HEK293 (cell line): ENCODE measurements around the gene RPS15.

Source experiments
- KLF7 ChIP-seq: fragments of 450-650 bp; formaldehyde crosslinking; IDR thresholded peaks from 2 replicates; pipeline ENCODE4 v1.5.1; 2016; ENCODE audit warnings: missing biosample characterization, missing genetic modification characterization, borderline replicate concordance
- SP7 ChIP-seq: fragments of 450-650 bp; formaldehyde crosslinking; IDR thresholded peaks from 2 replicates; pipeline ENCODE4 v1.5.1; 2016; ENCODE audit warnings: missing biosample characterization, missing genetic modification characterization
- ZBTB10 ChIP-seq: fragments of 450-650 bp; formaldehyde crosslinking; IDR thresholded peaks from 2 replicates; pipeline ENCODE4 v1.5.1; 2016; ENCODE audit warnings: missing biosample characterization, missing genetic modification characterization
- ZBTB7A ChIP-seq: fragments of 450-650 bp; formaldehyde crosslinking; IDR thresholded peaks from 2 replicates; pipeline ENCODE4 v1.5.1; 2016; ENCODE audit warnings: low read depth, missing biosample characterization, missing genetic modification characterization
- ZNF138 ChIP-seq: fragments of 450-650 bp; formaldehyde crosslinking; IDR thresholded peaks from 2 replicates; pipeline ENCODE4 v1.5.1; 2016; ENCODE audit warnings: missing biosample characterization, missing genetic modification characterization, borderline replicate concordance
- ZNF140 ChIP-seq: fragments of 450-650 bp; formaldehyde crosslinking; IDR thresholded peaks from 2 replicates; pipeline ENCODE4 v1.5.1; 2016; ENCODE audit warnings: missing biosample characterization, missing genetic modification characterization
- ZNF292 ChIP-seq: fragments of 450-650 bp; formaldehyde crosslinking; IDR thresholded peaks from 2 replicates; pipeline ENCODE4 v1.5.1; 2016; ENCODE audit warnings: low read depth, missing biosample characterization, missing genetic modification characterization, borderline replicate concordance
- ZNF473 ChIP-seq: fragments of 450-650 bp; formaldehyde crosslinking; IDR thresholded peaks from 2 replicates; pipeline ENCODE4 v1.5.1; 2017; ENCODE audit warnings: missing biosample characterization, missing genetic modification characterization
- ZNF518A ChIP-seq: fragments of 450-650 bp; formaldehyde crosslinking; conservative IDR thresholded peaks from 2 replicates; pipeline ENCODE4 v1.5.1; 2016; ENCODE audit warnings: low read depth, missing biosample characterization, missing genetic modification characterization
- ZNF549 ChIP-seq: fragments of 450-650 bp; IDR thresholded peaks from 2 replicates; pipeline ENCODE4 v1.5.1; 2018; ENCODE audit warnings: missing biosample characterization, missing genetic modification characterization, mild to moderate bottlenecking, inconsistent platforms, moderate library complexity
- ZNF645 ChIP-seq: fragments of 450-650 bp; formaldehyde crosslinking; IDR thresholded peaks from 2 replicates; pipeline ENCODE4; 2016; ENCODE audit warnings: missing biosample characterization, missing genetic modification characterization
- ZNF658 ChIP-seq: fragments of 450-650 bp; formaldehyde crosslinking; IDR thresholded peaks from 2 replicates; pipeline ENCODE4; 2016; ENCODE audit warnings: missing biosample characterization, missing genetic modification characterization
- ZNF791 ChIP-seq: fragments of 450-650 bp; formaldehyde crosslinking; IDR thresholded peaks from 2 replicates; pipeline ENCODE4 v1.5.1; 2016; ENCODE audit warnings: missing biosample characterization, missing genetic modification characterization
- ZSCAN18 ChIP-seq: fragments of 450-650 bp; formaldehyde crosslinking; IDR thresholded peaks from 2 replicates; pipeline ENCODE4 v1.5.1; 2016; ENCODE audit warnings: missing biosample characterization, missing genetic modification characterization
- ZSCAN23 ChIP-seq: fragments of 450-650 bp; formaldehyde crosslinking; IDR thresholded peaks from 2 replicates; pipeline ENCODE4 v1.5.1; 2016; ENCODE audit warnings: missing biosample characterization, missing genetic modification characterization
- ZSCAN5A ChIP-seq: fragments of 450-650 bp; formaldehyde crosslinking; IDR thresholded peaks from 2 replicates; pipeline ENCODE4 v1.5.1; 2016; ENCODE audit warnings: missing biosample characterization, missing genetic modification characterization
- TF ChIP-seq, protein P1 (sequence below): fragments of 450-650 bp; formaldehyde crosslinking; IDR thresholded peaks from 2 replicates; pipeline ENCODE4 v1.5.1; 2016; ENCODE audit warnings: missing biosample characterization, missing genetic modification characterization
- TF ChIP-seq, protein P2 (sequence below): fragments of 450-650 bp; formaldehyde crosslinking; IDR thresholded peaks from 2 replicates; pipeline ENCODE4 v1.5.1; 2016; ENCODE audit warnings: missing biosample characterization, missing genetic modification characterization
- TF ChIP-seq, protein P3 (sequence below): fragments of 450-650 bp; formaldehyde crosslinking; IDR thresholded peaks from 2 replicates; pipeline ENCODE4 v1.5.1; 2016; ENCODE audit warnings: missing biosample characterization, missing genetic modification characterization, borderline replicate concordance

Gene RPS15

DNA sequence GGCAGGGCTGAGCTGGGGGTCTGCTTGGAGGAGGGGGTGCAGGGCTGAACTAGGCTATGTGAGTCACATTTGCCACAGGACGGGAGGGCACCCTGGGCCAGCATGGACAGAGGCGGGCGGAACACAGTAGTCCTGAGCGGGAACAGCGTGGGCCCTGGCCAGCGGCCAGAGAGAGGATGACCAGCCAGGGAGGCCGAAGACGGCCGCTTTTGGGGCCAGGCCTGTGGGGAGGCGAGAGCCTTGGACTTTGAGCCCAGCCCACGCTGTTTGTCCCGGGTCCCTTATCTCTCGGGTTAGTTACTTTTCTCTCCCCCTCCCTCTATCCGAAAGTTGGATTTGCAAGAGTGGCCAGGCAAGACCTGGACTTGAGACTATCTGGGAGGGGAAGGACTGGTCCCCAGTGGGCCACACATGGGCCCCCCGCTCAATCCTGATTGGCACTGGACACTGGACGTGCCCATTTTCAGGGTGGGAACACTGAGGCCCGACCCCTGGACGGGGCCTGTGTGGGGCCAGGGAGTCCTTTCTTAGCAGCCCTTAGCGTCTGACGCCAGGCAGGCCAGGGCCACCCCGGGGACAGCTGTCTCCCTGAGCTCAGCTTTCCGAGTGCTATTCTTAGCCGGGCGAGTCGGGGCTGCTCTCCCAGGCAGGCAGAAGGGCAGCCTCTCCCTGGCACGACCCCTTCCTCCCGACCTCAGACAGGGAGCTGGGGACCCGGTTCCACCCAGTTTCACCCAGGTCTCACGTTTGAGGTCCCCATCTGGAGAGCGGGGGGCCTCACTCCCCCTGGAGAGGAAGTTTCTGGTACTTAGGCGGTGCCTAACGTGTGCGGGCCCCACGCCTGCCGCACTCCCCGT is 37.7 kb upstream of the RPS15 start (continued):
- TF ChIP-seq ZBTB10 (tag by site-specific recombination), result no peak
- no peak for TF ChIP-seq ZNF292 (tag by site-specific recombination)
- peak; percentile 75; the same call in 1 of the 2 replicates for TF ChIP-seq ZSCAN5A (tag by site-specific recombination)
- TF ChIP-seq, protein P1, sequence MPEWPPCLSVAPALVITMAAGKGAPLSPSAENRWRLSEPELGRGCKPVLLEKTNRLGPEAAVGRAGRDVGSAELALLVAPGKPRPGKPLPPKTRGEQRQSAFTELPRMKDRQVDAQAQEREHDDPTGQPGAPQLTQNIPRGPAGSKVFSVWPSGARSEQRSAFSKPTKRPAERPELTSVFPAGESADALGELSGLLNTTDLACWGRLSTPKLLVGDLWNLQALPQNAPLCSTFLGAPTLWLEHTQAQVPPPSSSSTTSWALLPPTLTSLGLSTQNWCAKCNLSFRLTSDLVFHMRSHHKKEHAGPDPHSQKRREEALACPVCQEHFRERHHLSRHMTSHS (tag by site-specific recombination), result no peak
- TF ChIP-seq ZNF658, result no peak
- no peak for TF ChIP-seq ZNF140
- TF ChIP-seq ZNF138 (tag by site-specific recombination), result no peak
- TF ChIP-seq ZNF645 (tag by site-specific recombination), result no peak
- TF ChIP-seq, protein P2, sequence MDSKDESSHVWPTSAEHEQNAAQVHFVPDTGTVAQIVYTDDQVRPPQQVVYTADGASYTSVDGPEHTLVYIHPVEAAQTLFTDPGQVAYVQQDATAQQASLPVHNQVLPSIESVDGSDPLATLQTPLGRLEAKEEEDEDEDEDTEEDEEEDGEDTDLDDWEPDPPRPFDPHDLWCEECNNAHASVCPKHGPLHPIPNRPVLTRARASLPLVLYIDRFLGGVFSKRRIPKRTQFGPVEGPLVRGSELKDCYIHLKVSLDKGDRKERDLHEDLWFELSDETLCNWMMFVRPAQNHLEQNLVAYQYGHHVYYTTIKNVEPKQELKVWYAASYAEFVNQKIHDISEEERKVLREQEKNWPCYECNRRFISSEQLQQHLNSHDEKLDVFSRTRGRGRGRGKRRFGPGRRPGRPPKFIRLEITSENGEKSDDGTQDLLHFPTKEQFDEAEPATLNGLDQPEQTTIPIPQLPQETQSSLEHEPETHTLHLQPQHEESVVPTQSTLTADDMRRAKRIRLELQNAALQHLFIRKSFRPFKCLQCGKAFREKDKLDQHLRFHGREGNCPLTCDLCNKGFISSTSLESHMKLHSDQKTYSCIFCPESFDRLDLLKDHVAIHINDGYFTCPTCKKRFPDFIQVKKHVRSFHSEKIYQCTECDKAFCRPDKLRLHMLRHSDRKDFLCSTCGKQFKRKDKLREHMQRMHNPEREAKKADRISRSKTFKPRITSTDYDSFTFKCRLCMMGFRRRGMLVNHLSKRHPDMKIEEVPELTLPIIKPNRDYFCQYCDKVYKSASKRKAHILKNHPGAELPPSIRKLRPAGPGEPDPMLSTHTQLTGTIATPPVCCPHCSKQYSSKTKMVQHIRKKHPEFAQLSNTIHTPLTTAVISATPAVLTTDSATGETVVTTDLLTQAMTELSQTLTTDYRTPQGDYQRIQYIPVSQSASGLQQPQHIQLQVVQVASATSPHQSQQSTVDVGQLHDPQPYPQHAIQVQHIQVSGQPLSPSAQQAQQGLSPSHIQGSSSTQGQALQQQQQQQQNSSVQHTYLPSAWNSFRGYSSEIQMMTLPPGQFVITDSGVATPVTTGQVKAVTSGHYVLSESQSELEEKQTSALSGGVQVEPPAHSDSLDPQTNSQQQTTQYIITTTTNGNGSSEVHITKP (tag by site-specific recombination), result no peak
- TF ChIP-seq ZNF473, result no peak
- TF ChIP-seq KLF7 (tag by site-specific recombination), result no peak
- TF ChIP-seq SP7 (tag by site-specific recombination), result 0 out of 2 replicates have a peak, but pooled peaks have one; percentile 29
- TF ChIP-seq ZBTB7A (tag by site-specific recombination), result no peak
- no peak for TF ChIP-seq ZSCAN18
- TF ChIP-seq, protein P3, sequence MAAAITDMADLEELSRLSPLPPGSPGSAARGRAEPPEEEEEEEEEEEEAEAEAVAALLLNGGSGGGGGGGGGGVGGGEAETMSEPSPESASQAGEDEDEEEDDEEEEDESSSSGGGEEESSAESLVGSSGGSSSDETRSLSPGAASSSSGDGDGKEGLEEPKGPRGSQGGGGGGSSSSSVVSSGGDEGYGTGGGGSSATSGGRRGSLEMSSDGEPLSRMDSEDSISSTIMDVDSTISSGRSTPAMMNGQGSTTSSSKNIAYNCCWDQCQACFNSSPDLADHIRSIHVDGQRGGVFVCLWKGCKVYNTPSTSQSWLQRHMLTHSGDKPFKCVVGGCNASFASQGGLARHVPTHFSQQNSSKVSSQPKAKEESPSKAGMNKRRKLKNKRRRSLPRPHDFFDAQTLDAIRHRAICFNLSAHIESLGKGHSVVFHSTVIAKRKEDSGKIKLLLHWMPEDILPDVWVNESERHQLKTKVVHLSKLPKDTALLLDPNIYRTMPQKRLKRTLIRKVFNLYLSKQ (tag by site-specific recombination), result no peak
- TF ChIP-seq ZNF791 (tag by site-specific recombination), result no peak
- TF ChIP-seq ZNF518A, result no peak
- TF ChIP-seq ZSCAN23, result peak; percentile 67; the same call in 1 of the 2 replicates
- TF ChIP-seq ZNF549 (tag by site-specific recombination), result no peak
